PC-3 (cell line): ENCODE measurements around the gene MPG. TPM values are rescaled to one million over a fixed set of nuclear protein-coding genes. Genes with fewer than 3 reads are reported as not detected.
A peak's percentile ranks its signal among the peaks of the same experiment; 100 is the strongest.

Experiments
- ATAC-seq: fragments of 200-7000 bp; cut with Tn5 transposase; 2 replicates; pipeline ENCODE4 v1.9.1; 2020; ENCODE audit warnings: mild to moderate bottlenecking, moderate library complexity
- BruUV-seq: library from RNA; stranded (reverse); fragments of 400-500 nt; replicated peaks from 2 replicates; lab custom pipeline; 2021; lab: Mats Ljungman, UMichigan
- CTCF ChIA-PET: fragments of 300-600 bp; sonication (Branson Sonifier 250); formaldehyde crosslinking; loops from one replicate; lab custom pipeline; 2022; ENCODE audit warnings: antibody characterized with exemption; lab: Charles Lee
- POLR2A ChIA-PET: fragments of 300-600 bp; sonication (Branson Sonifier 250); formaldehyde crosslinking; loops from one replicate; lab custom pipeline; 2022; ENCODE audit warnings: antibody characterized with exemption; ENCODE audit not compliant: unreplicated experiment; lab: Charles Lee
- DNase-seq: peaks from one replicate; pipeline ENCODE4 v3.0.0-alpha.2; 2015
- H2AFZ ChIP-seq: fragments of 300-600 bp; sonication (generic); 2 replicates; pipeline ENCODE4 v1.6.0; 2016; ENCODE audit warnings: antibody characterized with exemption, low read length
- H3F3A ChIP-seq: fragments of 300-600 bp; sonication (generic); one replicate; pipeline ENCODE4 v1.6.0; 2017; ENCODE audit warnings: antibody characterized with exemption, low read length, control low read depth, mild to moderate bottlenecking; ENCODE audit not compliant: unreplicated experiment
- H3K27ac ChIP-seq: fragments of 300-600 bp; sonication (generic); 2 replicates; pipeline ENCODE4 v1.5.1; 2016; ENCODE audit warnings: mild to moderate bottlenecking, low read length
- H3K27me3 ChIP-seq: fragments of 300-600 bp; sonication (generic); 2 replicates; pipeline ENCODE4 v1.6.1; 2016; ENCODE audit warnings: low read length, mixed read lengths
- H3K36me3 ChIP-seq: fragments of 300-600 bp; sonication (generic); 2 replicates; pipeline ENCODE4 v1.6.1; 2016; ENCODE audit warnings: low read depth, mixed run types, low read length, mixed read lengths
- H3K4me1 ChIP-seq: fragments of 300-600 bp; sonication (generic); 2 replicates; pipeline ENCODE4 v1.5.1; 2016; ENCODE audit warnings: low read length; ENCODE audit not compliant: insufficient read depth
- H3K4me2 ChIP-seq: fragments of 300-600 bp; sonication (generic); 2 replicates; pipeline ENCODE4 v1.6.0; 2016; ENCODE audit warnings: low read length
- H3K4me3 ChIP-seq: fragments of 300-600 bp; sonication (generic); 2 replicates; pipeline ENCODE4 v1.5.1; 2016; ENCODE audit warnings: mild to moderate bottlenecking, low read length, mixed read lengths
- H3K79me2 ChIP-seq: fragments of 300-600 bp; sonication (generic); 2 replicates; pipeline ENCODE4 v1.6.1; 2017; ENCODE audit warnings: low read length, mixed read lengths
- H3K9ac ChIP-seq: fragments of 300-600 bp; sonication (generic); 2 replicates; pipeline ENCODE4 v1.6.0; 2016; ENCODE audit warnings: mild to moderate bottlenecking, low read length
- H3K9me2 ChIP-seq: fragments of 300-600 bp; sonication (generic); replicated peaks from 2 replicates; pipeline ENCODE4 v1.6.1; 2016; ENCODE audit warnings: mixed run types, low read length, mixed read lengths
- H3K9me3 ChIP-seq: fragments of 300-600 bp; sonication (generic); 2 replicates; pipeline ENCODE4 v1.6.1; 2016; ENCODE audit warnings: low read length, mixed read lengths
- H4K20me1 ChIP-seq: fragments of 300-600 bp; sonication (generic); 2 replicates; pipeline ENCODE4 v1.6.1; 2016; ENCODE audit warnings: low read length, mixed read lengths
- EZH2 ChIP-seq: fragments of 300-600 bp; sonication (generic); IDR thresholded peaks from one replicate; pipeline ENCODE4 v1.6.1; 2017; ENCODE audit warnings: antibody characterized with exemption, mild to moderate bottlenecking, low read length; ENCODE audit not compliant: unreplicated experiment
- EZH2phosphoT487 ChIP-seq: fragments of 300-600 bp; sonication (generic); IDR thresholded peaks from 2 replicates; pipeline ENCODE4 v1.6.1; 2018; ENCODE audit warnings: mild to moderate bottlenecking, antibody characterized with exemption, low read length, borderline replicate concordance
- intact Hi-C: fragments of 100-400 bp; cut with micrococcal nuclease; formaldehyde crosslinking; loops from 2 replicates; pipeline ENCODE4 v1.9.0; 2023
- total RNA-seq: library from RNA; depleted of rRNA; stranded (reverse); fragments of >200 nt; gene quantifications from 2 replicates; pipeline ENCODE4 v1.2.3, GENCODE V29; 2014
- TF ChIP-seq, protein P1 (sequence below): fragments of 300-600 bp; sonication (generic); conservative IDR thresholded peaks from 2 replicates; pipeline ENCODE4 v1.5.1; 2017; ENCODE audit warnings: antibody characterized with exemption, low read depth, mild to moderate bottlenecking, low read length

Gene MPG
- total RNA-seq, 1 experiment from 2014 or later, result 147 TPM

GRCh38 chr16:117379-118365, 39.6 kb downstream of the MPG start:
- CTCF ChIA-PET, result interaction anchor here (0.8 kb wide), 1 partner anchor 245 kb away, joined by 3 read pairs; no protein-coding TSS in a partner anchor
- H3K9ac ChIP-seq, result no peak overlapping the region
- peak; percentile 56 for ATAC-seq
- no peaks in the 10 kb centered on the region for H3K27me3 ChIP-seq
- H2AFZ ChIP-seq, result no peak overlapping the region
- peaks cover 10% of the 10 kb centered on the region; the same call in 1 of the 2 replicates for H3K36me3 ChIP-seq
- peaks cover 15% of the 10 kb centered on the region for H3K4me1 ChIP-seq
- H3K79me2 ChIP-seq, result no peaks in the 10 kb centered on the region
- H3F3A ChIP-seq, result no peaks in the 10 kb centered on the region
- no peak overlapping the region for H3K27ac ChIP-seq
- H3K9me3 ChIP-seq, result no peaks in the 10 kb centered on the region
- no peak overlapping the region for H3K4me2 ChIP-seq
- DNase-seq, result peak; percentile 59
- BruUV-seq, result no TSS peak
- TF ChIP-seq, protein P1, sequence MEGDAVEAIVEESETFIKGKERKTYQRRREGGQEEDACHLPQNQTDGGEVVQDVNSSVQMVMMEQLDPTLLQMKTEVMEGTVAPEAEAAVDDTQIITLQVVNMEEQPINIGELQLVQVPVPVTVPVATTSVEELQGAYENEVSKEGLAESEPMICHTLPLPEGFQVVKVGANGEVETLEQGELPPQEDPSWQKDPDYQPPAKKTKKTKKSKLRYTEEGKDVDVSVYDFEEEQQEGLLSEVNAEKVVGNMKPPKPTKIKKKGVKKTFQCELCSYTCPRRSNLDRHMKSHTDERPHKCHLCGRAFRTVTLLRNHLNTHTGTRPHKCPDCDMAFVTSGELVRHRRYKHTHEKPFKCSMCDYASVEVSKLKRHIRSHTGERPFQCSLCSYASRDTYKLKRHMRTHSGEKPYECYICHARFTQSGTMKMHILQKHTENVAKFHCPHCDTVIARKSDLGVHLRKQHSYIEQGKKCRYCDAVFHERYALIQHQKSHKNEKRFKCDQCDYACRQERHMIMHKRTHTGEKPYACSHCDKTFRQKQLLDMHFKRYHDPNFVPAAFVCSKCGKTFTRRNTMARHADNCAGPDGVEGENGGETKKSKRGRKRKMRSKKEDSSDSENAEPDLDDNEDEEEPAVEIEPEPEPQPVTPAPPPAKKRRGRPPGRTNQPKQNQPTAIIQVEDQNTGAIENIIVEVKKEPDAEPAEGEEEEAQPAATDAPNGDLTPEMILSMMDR, result peak; percentile 73
- no peak for TF ChIP-seq EZH2
- POLR2A ChIA-PET, result no interaction called here
- no peaks in the 10 kb centered on the region for H4K20me1 ChIP-seq
- H3K9me2 ChIP-seq, result no peaks in the 10 kb centered on the region
- intact Hi-C loops, result no loop called here
- H3K4me3 ChIP-seq, result no peak overlapping the region

DNA sequence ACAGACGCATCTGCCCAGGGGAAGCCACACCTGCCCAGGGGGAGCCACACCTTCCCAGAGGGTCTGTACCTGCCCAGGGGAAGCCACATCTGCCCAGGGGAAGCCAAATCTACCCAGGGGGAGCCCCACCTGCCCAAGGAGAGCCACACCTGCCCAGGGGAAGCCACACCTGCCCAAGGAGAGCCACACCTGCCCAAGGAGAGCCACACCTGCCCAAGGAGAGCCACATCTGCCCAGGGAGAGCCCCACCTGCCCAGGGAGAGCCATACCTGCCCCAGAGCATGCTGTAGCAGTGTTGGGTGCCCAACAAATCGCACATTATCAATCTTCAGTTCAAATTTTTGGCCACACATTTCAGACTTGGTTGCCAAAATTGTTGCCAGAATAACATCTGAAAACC, 40.8 kb downstream of the MPG start:
- POLR2A ChIA-PET, result no interaction called here
- no peaks in the 10 kb centered on the region for H4K20me1 ChIP-seq

More for the DNA sequence above, 40.8 kb downstream of the MPG start:
- Histone ChIP-seq H3K4me1 (peaks cover 5% of the 10 kb centered on the region), H3K9ac (no peak overlapping the region), H3K9me2 (no peaks in the 10 kb centered on the region), H3K79me2 (no peaks in the 10 kb centered on the region), H3F3A (no peaks in the 10 kb centered on the region), H3K9me3 (no peaks in the 10 kb centered on the region), H3K4me3 (no peak overlapping the region), H3K27me3 (no peaks in the 10 kb centered on the region), H3K36me3 (peaks cover 8% of the 10 kb centered on the region; the same call in 1 of the 2 replicates), H3K4me2 (no peak overlapping the region), H2AFZ (no peak overlapping the region), H3K27ac (no peak overlapping the region)
- DNase-seq (no peak), ATAC-seq (no peak)
- TF ChIP-seq, protein P1, result no peak
- no peak for TF ChIP-seq EZH2phosphoT487
- TF ChIP-seq EZH2, result no peak
- intact Hi-C loops, result no loop called here
- BruUV-seq, result no TSS peak
- CTCF ChIA-PET, result no interaction called here
